ENCODE results near the gene SLC4A2.
"Not testable (repeated sequence)": the region's sequence is repeated elsewhere in the genome, so short reads cannot be mapped to it uniquely, and the experiment has no call there.

Gene SLC4A2

GRCh38 chr7:151025924-151026671 is 33.3 kb upstream of the SLC4A2 start:
- no peak for TF ChIP-seq CTCF (IDR thresholded peaks at IDR 0.05; ENCODE audit: low read depth, low read length)
- H3K4me3 ChIP-seq (ENCODE audit: low read depth, low read length): no peak overlapping the region

- H3K4me3 ChIP-seq (ENCODE audit: low read depth, low read length): not testable (repeated sequence)
Observed at GRCh38 chr7:151026771-151027727, 32.3 kb upstream of the SLC4A2 start.

DNA sequence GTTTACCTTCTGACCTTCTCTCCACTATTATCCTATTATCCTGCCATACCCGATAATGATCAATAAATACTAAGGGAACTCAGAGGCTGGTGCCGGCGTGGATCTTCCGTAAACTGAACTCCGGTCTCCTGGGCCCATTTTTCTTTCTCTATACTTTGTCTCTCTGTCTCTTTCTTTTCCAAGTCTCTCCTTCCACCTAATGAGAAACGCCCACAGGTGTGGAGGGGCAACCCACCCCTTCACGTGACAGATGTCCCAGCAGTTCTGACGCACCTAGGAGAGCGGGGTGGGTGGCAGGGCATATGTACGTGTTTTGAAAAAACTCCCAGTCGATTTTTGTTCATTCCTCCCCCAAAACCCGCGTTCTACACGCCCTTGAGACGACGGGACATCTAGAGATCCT is 31.7 kb upstream of the SLC4A2 start:
- peak overlapping the region; percentile 90 for H3K4me3 ChIP-seq (ENCODE audit: low read depth, low read length)

GRCh38 chr7:151028131-151028947 is 31.1 kb upstream of the SLC4A2 start, which contains the start of gene ABCB8:
TSS of gene ABCB8 (plus strand) at chr7:151028450. CDS start at chr7:151028516, 66 bp downstream.
- peak; percentile 22 for TF ChIP-seq CTCF (IDR thresholded peaks at IDR 0.05; ENCODE audit: low read depth, low read length)

DNA sequence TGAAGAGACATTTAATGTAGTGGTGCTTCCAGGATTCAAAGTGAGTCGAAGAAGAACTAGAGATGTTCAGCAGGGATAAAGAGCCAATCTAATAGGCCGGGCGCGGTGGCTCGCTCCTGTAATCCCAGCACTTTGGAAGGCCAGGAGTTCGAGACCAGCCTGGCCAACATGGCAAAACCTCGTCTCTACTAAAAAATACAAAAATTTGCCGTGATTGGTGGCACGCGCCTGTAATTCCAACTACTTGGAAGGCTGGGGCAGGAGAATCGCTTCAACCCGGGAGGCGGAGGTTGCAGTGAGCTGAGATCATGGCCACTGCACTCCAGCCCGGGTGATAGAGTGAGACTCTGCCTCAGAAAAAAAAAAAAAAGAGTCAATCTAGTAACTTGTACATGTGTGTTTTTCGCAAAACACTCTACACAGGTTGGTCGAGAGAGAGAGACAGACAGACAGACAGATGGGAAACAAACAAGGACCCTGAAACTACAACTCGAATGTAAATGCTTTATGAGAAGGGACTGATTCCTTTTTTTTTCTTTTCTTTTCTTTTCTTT is 30.4 kb upstream of the SLC4A2 start:
- no peak for TF ChIP-seq CTCF (IDR thresholded peaks at IDR 0.05; ENCODE audit: low read depth, low read length)
- peak overlapping the region; percentile 90 for H3K4me3 ChIP-seq (ENCODE audit: low read depth, low read length)

More at GRCh38 chr7:151028131-151028947, 31.1 kb upstream of the SLC4A2 start, which contains the start of gene ABCB8:
- peak within 1 kb of the TSS; percentile 90 for H3K4me3 ChIP-seq (ENCODE audit: low read depth, low read length)

DNA sequence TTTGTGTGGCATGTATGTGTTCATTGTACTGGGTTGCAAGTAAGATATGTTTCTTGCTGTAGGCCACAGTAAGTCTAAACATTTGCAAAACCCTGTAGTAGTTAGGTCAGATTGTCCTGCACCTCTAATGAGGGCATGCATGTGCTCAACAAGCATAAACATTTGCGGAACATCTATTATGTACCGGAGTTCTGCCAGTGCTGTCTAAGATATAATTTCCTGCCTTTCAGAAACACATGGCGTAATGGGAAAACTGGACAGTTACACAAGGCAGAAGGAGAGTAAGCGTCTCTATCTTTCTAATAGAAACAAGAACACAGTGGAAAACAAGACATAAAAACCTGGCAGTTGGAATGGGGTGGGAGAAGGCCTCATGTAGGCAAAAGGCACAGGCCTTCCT is 28.4 kb upstream of the SLC4A2 start:
- TF ChIP-seq CTCF (IDR thresholded peaks at IDR 0.05; ENCODE audit: low read depth, low read length): no peak
- no peak overlapping the region for H3K4me3 ChIP-seq (ENCODE audit: low read depth, low read length)

- TF ChIP-seq CTCF (IDR thresholded peaks at IDR 0.05; ENCODE audit: low read depth, low read length): no peak
- no peak overlapping the region for H3K4me3 ChIP-seq (ENCODE audit: low read depth, low read length)
Observed at GRCh38 chr7:151032936-151033863, 26.2 kb upstream of the SLC4A2 start.
